Measurements from ENCODE around the gene SNPH. TPM values are rescaled to one million over a fixed set of nuclear protein-coding genes. Genes with fewer than 3 reads are reported as not detected.

SNPH gene
- total RNA-seq, 1 experiment from 2014 or later: 2.2 TPM

- DNase-seq (ENCODE audit: unreplicated experiment): no peak
- Mint-ChIP-seq H3K4me1 (ENCODE audit: insufficient read depth, unreplicated experiment) (peaks cover 15% of the 10 kb centered on the region), H3K4me3 (ENCODE audit: unreplicated experiment) (no peak overlapping the region), H3K27ac (ENCODE audit: low read depth, unreplicated experiment) (no peak overlapping the region), H3K36me3 (ENCODE audit: insufficient read depth, unreplicated experiment) (peaks cover 12% of the 10 kb centered on the region), H3K27me3 (ENCODE audit: insufficient read depth, unreplicated experiment) (no peaks in the 10 kb centered on the region), H3K9me3 (ENCODE audit: unreplicated experiment) (no peaks in the 10 kb centered on the region)
- intact Hi-C loops (cut with micrococcal nuclease): no loop called here
- POLR2A ChIA-PET: interaction anchor here (0.6 to 0.9 kb wide), 2 partner anchors 17 to 21 kb away, joined by 3 read pairs; no protein-coding TSS in a partner anchor
- CTCF ChIA-PET: interaction anchor here (1.4 to 2.6 kb wide), 2 partner anchors 132 to 198 kb away, joined by 4 to 9 read pairs; no protein-coding TSS in a partner anchor
- no TSS peak for BruUV-seq (replicated peaks)
- TF ChIP-seq, protein P1, sequence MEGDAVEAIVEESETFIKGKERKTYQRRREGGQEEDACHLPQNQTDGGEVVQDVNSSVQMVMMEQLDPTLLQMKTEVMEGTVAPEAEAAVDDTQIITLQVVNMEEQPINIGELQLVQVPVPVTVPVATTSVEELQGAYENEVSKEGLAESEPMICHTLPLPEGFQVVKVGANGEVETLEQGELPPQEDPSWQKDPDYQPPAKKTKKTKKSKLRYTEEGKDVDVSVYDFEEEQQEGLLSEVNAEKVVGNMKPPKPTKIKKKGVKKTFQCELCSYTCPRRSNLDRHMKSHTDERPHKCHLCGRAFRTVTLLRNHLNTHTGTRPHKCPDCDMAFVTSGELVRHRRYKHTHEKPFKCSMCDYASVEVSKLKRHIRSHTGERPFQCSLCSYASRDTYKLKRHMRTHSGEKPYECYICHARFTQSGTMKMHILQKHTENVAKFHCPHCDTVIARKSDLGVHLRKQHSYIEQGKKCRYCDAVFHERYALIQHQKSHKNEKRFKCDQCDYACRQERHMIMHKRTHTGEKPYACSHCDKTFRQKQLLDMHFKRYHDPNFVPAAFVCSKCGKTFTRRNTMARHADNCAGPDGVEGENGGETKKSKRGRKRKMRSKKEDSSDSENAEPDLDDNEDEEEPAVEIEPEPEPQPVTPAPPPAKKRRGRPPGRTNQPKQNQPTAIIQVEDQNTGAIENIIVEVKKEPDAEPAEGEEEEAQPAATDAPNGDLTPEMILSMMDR (IDR thresholded peaks at IDR 0.05; ENCODE audit: unreplicated experiment): no peak
Measured at GRCh38 chr20:1304710-1305515, 38.8 kb downstream of the SNPH start.

DNA sequence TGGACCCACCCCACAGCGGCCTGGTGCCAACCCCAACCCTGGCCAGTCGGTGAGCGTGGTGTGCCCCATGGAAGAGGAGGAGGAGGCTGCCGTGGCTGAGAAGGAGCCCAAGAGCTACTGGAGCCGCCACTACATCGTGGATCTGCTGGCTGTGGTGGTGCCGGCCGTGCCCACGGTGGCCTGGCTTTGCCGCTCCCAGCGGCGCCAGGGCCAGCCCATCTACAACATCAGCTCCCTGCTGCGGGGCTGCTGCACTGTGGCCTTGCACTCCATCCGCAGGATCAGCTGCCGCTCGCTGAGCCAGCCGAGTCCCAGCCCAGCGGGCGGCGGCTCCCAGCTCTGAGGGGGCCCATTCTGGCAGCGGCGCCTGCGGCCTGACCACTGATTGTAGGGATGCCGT lies 39.6 kb downstream of the SNPH start:
- ChIA-PET POLR2A (interaction anchor here (0.9 kb wide), 1 partner anchor 16 kb away, joined by 3 read pairs; no protein-coding TSS in a partner anchor), CTCF (interaction anchor here (0.9 to 2.6 kb wide), 2 partner anchors 27 to 131 kb away, joined by 3 to 9 read pairs; no protein-coding TSS in a partner anchor)
- no TSS peak for BruUV-seq (replicated peaks)
- H3K36me3 Mint-ChIP-seq (ENCODE audit: insufficient read depth, unreplicated experiment): peaks cover 12% of the 10 kb centered on the region
- no peak overlapping the region for H3K27ac Mint-ChIP-seq (ENCODE audit: low read depth, unreplicated experiment)
- H3K27me3 Mint-ChIP-seq (ENCODE audit: insufficient read depth, unreplicated experiment): no peaks in the 10 kb centered on the region
- TF ChIP-seq, protein P1 (IDR thresholded peaks at IDR 0.05; ENCODE audit: unreplicated experiment): no peak
- no peaks in the 10 kb centered on the region for H3K9me3 Mint-ChIP-seq (ENCODE audit: unreplicated experiment)
- DNase-seq (ENCODE audit: unreplicated experiment): no peak
- peaks cover 15% of the 10 kb centered on the region for H3K4me1 Mint-ChIP-seq (ENCODE audit: insufficient read depth, unreplicated experiment)
- H3K4me3 Mint-ChIP-seq (ENCODE audit: unreplicated experiment): no peak overlapping the region
- intact Hi-C loops (cut with micrococcal nuclease): no loop called here

- POLR2A ChIA-PET: no interaction called here
- Mint-ChIP-seq H3K27ac (ENCODE audit: low read depth, unreplicated experiment) (no peak overlapping the region), H3K4me1 (ENCODE audit: insufficient read depth, unreplicated experiment) (peaks cover 10% of the 10 kb centered on the region), H3K27me3 (ENCODE audit: insufficient read depth, unreplicated experiment) (no peaks in the 10 kb centered on the region), H3K9me3 (ENCODE audit: unreplicated experiment) (no peaks in the 10 kb centered on the region), H3K36me3 (ENCODE audit: insufficient read depth, unreplicated experiment) (peaks cover 12% of the 10 kb centered on the region), H3K4me3 (ENCODE audit: unreplicated experiment) (no peak overlapping the region)
- TF ChIP-seq, protein P1 (IDR thresholded peaks at IDR 0.05; ENCODE audit: unreplicated experiment): no peak
- DNase-seq (ENCODE audit: unreplicated experiment): no peak
- no TSS peak for BruUV-seq (replicated peaks)
- intact Hi-C loops (cut with micrococcal nuclease): no loop called here
- CTCF ChIA-PET: interaction anchor here (0.9 to 2.6 kb wide), 2 partner anchors 26 to 130 kb away, joined by 3 to 9 read pairs; no protein-coding TSS in a partner anchor
Measured at GRCh38 chr20:1306316-1307135, 40.4 kb downstream of the SNPH start.

DNA sequence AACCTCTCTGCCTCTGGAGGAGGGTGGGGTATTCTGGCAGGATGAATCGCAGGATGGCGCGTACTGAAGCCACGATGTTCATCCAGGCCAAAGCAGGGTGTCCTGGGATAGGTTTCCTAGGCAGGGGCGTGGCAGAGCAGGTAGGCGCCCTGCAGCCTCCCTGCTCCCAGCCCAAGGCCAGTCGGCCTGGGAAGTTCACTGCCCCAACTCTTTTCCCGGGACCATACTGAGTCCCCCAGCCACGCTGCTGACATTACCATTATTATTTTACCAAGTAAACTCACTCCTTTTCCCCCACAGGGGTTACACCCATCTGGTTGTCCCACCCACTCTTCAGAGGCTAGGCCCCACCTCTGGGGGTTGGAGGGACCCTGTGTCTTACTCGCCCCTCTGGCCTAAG lies 41.1 kb downstream of the SNPH start:
- Mint-ChIP-seq H3K27me3 (ENCODE audit: insufficient read depth, unreplicated experiment) (no peaks in the 10 kb centered on the region), H3K36me3 (ENCODE audit: insufficient read depth, unreplicated experiment) (peaks cover 12% of the 10 kb centered on the region), H3K9me3 (ENCODE audit: unreplicated experiment) (no peaks in the 10 kb centered on the region), H3K4me3 (ENCODE audit: unreplicated experiment) (no peak overlapping the region), H3K27ac (ENCODE audit: low read depth, unreplicated experiment) (no peak overlapping the region), H3K4me1 (ENCODE audit: insufficient read depth, unreplicated experiment) (peaks cover 10% of the 10 kb centered on the region)
- CTCF ChIA-PET: interaction anchor here (0.6 kb wide), 1 partner anchor 196 kb away, joined by 3 read pairs; no protein-coding TSS in a partner anchor
- no peak for DNase-seq (ENCODE audit: unreplicated experiment)
- TF ChIP-seq, protein P1 (IDR thresholded peaks at IDR 0.05; ENCODE audit: unreplicated experiment): no peak
- no TSS peak for BruUV-seq (replicated peaks)
- POLR2A ChIA-PET: no interaction called here
- intact Hi-C loops (cut with micrococcal nuclease): no loop called here

Data from MCF 10A (cell line).